Esophagus squamous epithelium (tissue), 5 donors: ENCODE measurements around the gene GPC6. TPM values are rescaled to one million over a fixed set of nuclear protein-coding genes. Genes with fewer than 3 reads are reported as not detected.

Experiments
- DNase-seq: peaks from one replicate; lab custom pipeline; 2025; lab: John Stamatoyannopoulos, UW
- H3K27ac ChIP-seq, 4 donors: fragments of 200-600 bp; sonication (generic); one replicate each; pipeline ENCODE4 v1.5.1; 2016 to 2019; ENCODE audit warnings: mild to moderate bottlenecking in 1 of 4
- H3K27me3 ChIP-seq, 4 donors: fragments of 200-600 bp; sonication (generic); 1 replicate in 3 of 4; 2 replicates in 1 of 4; pipeline versions ENCODE4 v1.5.1 to v1.6.0; 2017 to 2021; ENCODE audit warnings: antibody characterized with exemption in 1 of 4
- H3K36me3 ChIP-seq, 3 donors: fragments of 200-600 bp; sonication (generic); one replicate each; pipeline ENCODE4 v1.5.1; 2016 to 2019
- H3K4me1 ChIP-seq, 3 donors: fragments of 200-600 bp; sonication (generic); one replicate each; pipeline ENCODE4 v1.5.1; 2017 to 2019
- H3K4me3 ChIP-seq, 4 donors: fragments of 200-600 bp; sonication (generic); 1 replicate in 3 of 4; 2 replicates in 1 of 4; pipeline ENCODE4 v1.5.1; 2016 to 2019; ENCODE audit warnings: mild to moderate bottlenecking in 2 of 4, moderate library complexity in 1 of 4
- H3K9me3 ChIP-seq, 3 donors: fragments of 200-600 bp; sonication (generic); one replicate each; pipeline ENCODE4 v1.5.1; 2016 to 2019
- POLR2A ChIP-seq, 4 donors: fragments of 450-650 bp; IDR thresholded peaks; one replicate each; pipeline ENCODE4 v1.6.1; 2017; ENCODE audit warnings: antibody characterized with exemption in 4 of 4, mild to moderate bottlenecking in 4 of 4, moderate library complexity in 3 of 4
- WGBS, 2 donors: methylation state at CpG; one replicate each; pipeline ENCODE4 v1.1.5; 2018; 5-methylcytosine and 5-hydroxymethylcytosine counted together
- intact Hi-C: fragments of 100-400 bp; cut with DNase I; formaldehyde crosslinking; loops from one replicate; pipeline ENCODE4 v1.15.0; 2022
- total RNA-seq, 4 donors: library from RNA; depleted of rRNA; stranded (reverse); fragments of >200 nt; gene quantifications; one replicate each; pipeline ENCODE4 v1.1.0, GENCODE V29; 2016
- TF ChIP-seq, protein P1 (sequence below), 6 experiments: fragments of 450-650 bp in 4 of 6; fragments of 200-600 bp in 2 of 6; sonication (generic) in 2 of 6; IDR thresholded peaks; one replicate each; pipeline ENCODE4 v1.5.1; 2016 to 2019; ENCODE audit warnings: antibody characterized with exemption in 6 of 6, mild to moderate bottlenecking in 4 of 6, moderate library complexity in 4 of 6
- donor health status: DM: yes; HTN: yes; CAD: no.

The GPC6 gene
- total RNA-seq, 4 donors from 2014 or later = 0.57 to 8.6 (median 2.6) TPM

DNA sequence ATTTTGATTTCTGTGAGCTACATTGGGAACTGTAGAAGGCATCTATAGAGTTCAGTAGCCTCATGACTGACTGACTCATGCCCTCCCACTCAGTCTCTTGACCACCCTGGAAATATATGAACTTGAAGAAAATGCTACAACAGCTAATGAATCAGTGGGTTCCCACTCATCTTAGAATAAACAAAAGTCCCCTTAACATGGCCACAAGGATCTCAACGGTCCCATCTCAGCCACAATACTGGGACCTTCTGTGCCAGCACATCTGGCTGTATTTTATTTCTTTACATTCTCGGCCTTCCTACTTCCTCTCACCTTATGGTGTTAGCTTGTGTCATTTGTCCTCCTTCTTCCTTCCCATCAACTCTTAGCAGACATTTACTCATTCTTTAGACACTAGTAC, 633.1 kb downstream of the GPC6 start:
- intact Hi-C loops = no loop called here
- no peak overlapping the region for H3K27ac ChIP-seq
- H3K9me3 ChIP-seq = no peaks in the 10 kb centered on the region
- TF ChIP-seq, protein P1, sequence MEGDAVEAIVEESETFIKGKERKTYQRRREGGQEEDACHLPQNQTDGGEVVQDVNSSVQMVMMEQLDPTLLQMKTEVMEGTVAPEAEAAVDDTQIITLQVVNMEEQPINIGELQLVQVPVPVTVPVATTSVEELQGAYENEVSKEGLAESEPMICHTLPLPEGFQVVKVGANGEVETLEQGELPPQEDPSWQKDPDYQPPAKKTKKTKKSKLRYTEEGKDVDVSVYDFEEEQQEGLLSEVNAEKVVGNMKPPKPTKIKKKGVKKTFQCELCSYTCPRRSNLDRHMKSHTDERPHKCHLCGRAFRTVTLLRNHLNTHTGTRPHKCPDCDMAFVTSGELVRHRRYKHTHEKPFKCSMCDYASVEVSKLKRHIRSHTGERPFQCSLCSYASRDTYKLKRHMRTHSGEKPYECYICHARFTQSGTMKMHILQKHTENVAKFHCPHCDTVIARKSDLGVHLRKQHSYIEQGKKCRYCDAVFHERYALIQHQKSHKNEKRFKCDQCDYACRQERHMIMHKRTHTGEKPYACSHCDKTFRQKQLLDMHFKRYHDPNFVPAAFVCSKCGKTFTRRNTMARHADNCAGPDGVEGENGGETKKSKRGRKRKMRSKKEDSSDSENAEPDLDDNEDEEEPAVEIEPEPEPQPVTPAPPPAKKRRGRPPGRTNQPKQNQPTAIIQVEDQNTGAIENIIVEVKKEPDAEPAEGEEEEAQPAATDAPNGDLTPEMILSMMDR (IDR thresholded peaks at IDR 0.05) = no peak
- TF ChIP-seq POLR2A (IDR thresholded peaks at IDR 0.05) = no peak
- no peak for DNase-seq
- WGBS, 2 donors = 80 to 84% methylated on average over 2 of the region's 2 CpGs
- H3K4me1 ChIP-seq = no peaks in the 10 kb centered on the region
- H3K27me3 ChIP-seq = no peaks in the 10 kb centered on the region
- H3K36me3 ChIP-seq = no peaks in the 10 kb centered on the region
- no peak overlapping the region for H3K4me3 ChIP-seq

DNA sequence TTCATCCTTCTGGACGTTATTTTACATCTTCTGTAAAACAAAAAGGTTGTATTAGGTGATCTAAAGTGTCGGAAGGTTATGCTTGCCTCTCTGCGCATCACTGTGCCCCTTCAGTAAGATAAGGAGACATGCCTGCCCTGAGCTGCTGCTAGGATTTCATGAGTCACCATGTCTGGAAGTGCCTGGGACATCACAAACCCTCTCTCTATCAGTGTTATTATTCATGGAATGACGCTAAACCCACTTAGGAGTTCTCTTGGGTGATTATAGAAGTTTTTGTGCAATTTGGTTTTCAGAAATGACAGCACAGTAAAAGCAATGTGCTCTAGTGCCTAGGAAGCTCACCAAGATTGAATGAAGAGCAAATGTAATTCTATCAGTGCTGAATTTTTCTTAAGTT, 635.2 kb downstream of the GPC6 start:
- WGBS, 2 donors = 74 to 79% methylated on average over 2 to 3 of the region's 4 CpGs
- intact Hi-C loops = no loop called here
- Histone ChIP-seq H3K36me3 (no peaks in the 10 kb centered on the region), H3K4me1 (no peaks in the 10 kb centered on the region), H3K9me3 (no peaks in the 10 kb centered on the region), H3K27me3 (no peaks in the 10 kb centered on the region), H3K4me3 (no peak overlapping the region), H3K27ac (no peak overlapping the region)
- DNase-seq = no peak
- no peak for TF ChIP-seq POLR2A (IDR thresholded peaks at IDR 0.05)
- TF ChIP-seq, protein P1 (IDR thresholded peaks at IDR 0.05) = no peak

DNA sequence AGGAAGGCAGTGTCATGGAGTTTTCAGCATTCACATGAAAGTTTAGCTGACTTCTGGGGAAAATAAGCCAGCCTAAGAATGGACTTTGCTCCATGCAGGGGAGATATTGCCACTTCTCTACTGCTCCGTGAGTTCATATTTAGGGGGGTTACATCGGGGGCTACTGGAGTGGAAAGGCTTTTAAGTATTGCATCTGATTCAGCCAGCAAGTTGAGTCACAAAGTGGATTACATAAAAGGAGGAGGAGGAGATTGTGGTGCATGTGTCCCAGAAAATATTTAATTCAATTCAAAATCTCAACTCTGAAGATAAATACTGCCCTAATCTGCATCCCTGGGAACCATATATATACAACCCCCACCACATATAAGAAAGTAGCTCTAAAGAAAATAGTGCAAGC, 635.7 kb downstream of the GPC6 start:
- 53 to 79% methylated on average over 2 of the region's 2 CpGs for WGBS, 2 donors
- Histone ChIP-seq H3K4me3 (no peak overlapping the region), H3K9me3 (no peaks in the 10 kb centered on the region), H3K27me3 (no peaks in the 10 kb centered on the region), H3K36me3 (no peaks in the 10 kb centered on the region), H3K27ac (no peak overlapping the region), H3K4me1 (no peaks in the 10 kb centered on the region)
- TF ChIP-seq, protein P1 (IDR thresholded peaks at IDR 0.05) = no peak
- no peak for TF ChIP-seq POLR2A (IDR thresholded peaks at IDR 0.05)
- intact Hi-C loops = no loop called here
- no peak for DNase-seq

GRCh38 chr13:93865235-93865634, 638.6 kb downstream of the GPC6 start:
- DNase-seq = no peak
- H3K9me3 ChIP-seq = no peaks in the 10 kb centered on the region
- 79 to 89% methylated on average over 3 of the region's 3 CpGs for WGBS, 2 donors
- H3K4me1 ChIP-seq = no peaks in the 10 kb centered on the region
- no peaks in the 10 kb centered on the region for H3K36me3 ChIP-seq
- H3K27me3 ChIP-seq = no peaks in the 10 kb centered on the region
- intact Hi-C loops = no loop called here
- no peak for TF ChIP-seq POLR2A (IDR thresholded peaks at IDR 0.05)
- TF ChIP-seq, protein P1 (IDR thresholded peaks at IDR 0.05) = no peak
- H3K4me3 ChIP-seq = no peak overlapping the region
- H3K27ac ChIP-seq = no peak overlapping the region

DNA sequence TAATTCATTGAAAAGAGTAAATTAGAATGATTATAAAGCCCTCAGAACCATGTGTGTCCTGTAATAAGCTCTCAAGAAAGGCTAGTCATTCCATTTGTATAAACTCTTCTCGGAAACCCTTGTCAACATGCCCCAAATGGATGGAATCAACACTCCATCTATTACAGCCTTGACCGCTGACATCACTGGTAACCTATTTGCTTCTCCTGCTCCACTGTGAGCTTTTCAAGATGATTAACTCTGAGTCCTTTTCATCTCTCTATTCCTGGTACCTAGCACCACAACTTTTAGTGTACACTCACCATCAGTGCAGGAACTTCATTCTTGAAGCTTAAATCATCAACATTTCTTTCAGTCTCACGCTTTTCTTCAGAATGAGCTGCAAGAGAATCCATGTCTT, 640.9 kb downstream of the GPC6 start:
- H3K4me3 ChIP-seq = no peak overlapping the region
- no peaks in the 10 kb centered on the region for H3K27me3 ChIP-seq
- TF ChIP-seq, protein P1 (IDR thresholded peaks at IDR 0.05) = no peak
- no peak for TF ChIP-seq POLR2A (IDR thresholded peaks at IDR 0.05)
- no peaks in the 10 kb centered on the region for H3K36me3 ChIP-seq
- no peaks in the 10 kb centered on the region for H3K9me3 ChIP-seq
- no peaks in the 10 kb centered on the region for H3K4me1 ChIP-seq
- WGBS, 2 donors = 70 to 72% methylated on average over 3 of the region's 3 CpGs
- no peak for DNase-seq
- intact Hi-C loops = no loop called here
- H3K27ac ChIP-seq = no peak overlapping the region
